ENCODE results near the gene TLR7.

The TLR7 gene

DNA sequence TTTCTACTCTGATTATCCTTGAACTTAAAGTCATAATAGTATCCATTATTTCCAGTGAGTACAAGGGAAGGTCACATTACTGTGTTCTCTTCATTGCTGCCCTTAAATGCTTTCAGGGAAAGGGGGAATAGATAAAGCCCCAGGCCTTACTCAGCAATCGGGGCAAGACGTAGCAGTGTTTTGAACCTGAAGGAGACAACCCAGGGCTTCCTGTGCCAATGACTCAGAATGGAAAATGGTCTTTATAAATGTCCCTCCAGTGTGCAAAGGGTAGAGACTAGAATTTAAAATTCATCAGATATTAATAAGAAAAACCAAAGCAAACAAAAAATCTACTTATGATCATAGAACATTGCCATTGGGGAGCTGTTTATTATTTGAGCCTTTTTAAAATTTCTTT is 63.3 kb downstream of the TLR7 start:
- DNase-seq (ENCODE audit: low read depth) = no peak

DNA sequence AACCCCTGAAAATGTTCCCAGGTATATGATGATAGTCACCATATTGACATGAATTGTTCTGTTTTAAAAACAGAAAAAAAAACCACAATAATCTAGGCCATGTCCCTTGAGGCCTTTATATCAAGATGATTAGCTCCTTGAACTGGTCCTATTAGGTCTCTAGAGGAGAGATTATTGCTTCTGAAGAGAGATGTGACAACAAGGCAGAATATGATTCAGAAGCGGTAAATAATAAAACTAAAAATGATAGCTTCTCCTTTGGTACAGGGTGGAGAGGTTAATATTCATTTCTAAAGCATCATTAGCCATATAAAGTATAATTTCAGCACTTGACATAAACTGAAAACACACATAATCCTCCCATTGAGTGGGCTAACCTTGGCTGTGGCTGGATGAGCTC is 65.4 kb downstream of the TLR7 start:
- no peak for DNase-seq (ENCODE audit: low read depth)

DNA sequence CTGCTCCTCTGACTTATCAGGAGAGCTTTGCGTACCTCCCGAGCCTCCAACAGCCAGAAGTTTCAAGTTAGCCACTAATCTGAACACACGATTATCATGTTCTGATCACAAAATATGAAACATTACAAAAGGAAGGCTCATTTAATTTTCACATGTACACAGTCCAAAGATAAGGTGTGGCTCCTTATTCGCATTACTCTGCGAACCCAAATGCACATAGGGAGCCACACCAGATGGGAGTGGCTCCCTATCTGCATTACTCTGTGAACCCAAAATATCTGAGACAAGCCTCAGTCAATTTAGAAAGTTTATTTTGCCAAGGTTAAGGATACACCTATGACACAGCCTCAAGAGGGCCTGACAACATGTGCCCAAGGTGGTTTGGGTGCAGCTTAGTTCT is 68.0 kb downstream of the TLR7 start:
- DNase-seq (ENCODE audit: low read depth) = no peak

DNA sequence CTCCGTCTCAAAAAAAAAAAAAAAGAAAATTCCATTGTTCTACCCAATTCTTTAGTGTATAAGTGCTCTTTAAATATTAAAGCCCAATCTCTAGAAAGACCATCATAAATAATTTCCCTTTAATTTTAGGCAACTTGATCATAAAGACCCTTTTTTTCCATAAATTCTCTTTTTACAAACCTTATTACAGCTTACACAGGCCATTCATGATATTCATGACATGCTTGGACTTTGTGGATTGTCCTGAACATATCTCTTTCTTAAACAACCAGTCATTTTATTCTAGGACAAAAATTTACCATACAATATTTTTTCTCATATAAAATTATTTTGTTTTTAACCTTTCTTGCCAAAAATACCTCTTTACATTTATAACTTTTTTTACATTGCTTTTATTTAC is 70.1 kb downstream of the TLR7 start:
- no peak for DNase-seq (ENCODE audit: low read depth)
